Measurements from ENCODE around the gene MCC.

- TF ChIP-seq ZNF70 (CRISPR knock-in tag; IDR thresholded peaks at IDR 0.05) (no peak), ZFP3 (CRISPR knock-in tag; IDR thresholded peaks at IDR 0.05) (no peak), RARB (CRISPR knock-in tag; IDR thresholded peaks at IDR 0.05) (no peak), PATZ1 (CRISPR knock-in tag; IDR thresholded peaks at IDR 0.05; ENCODE audit: borderline replicate concordance) (no peak), CREB5 (CRISPR knock-in tag; IDR thresholded peaks at IDR 0.05; ENCODE audit: low read depth) (no peak), BACH2 (CRISPR knock-in tag; IDR thresholded peaks at IDR 0.05; ENCODE audit: borderline replicate concordance) (no peak), ZFP30 (CRISPR knock-in tag; IDR thresholded peaks at IDR 0.05) (no peak), CSRNP3 (CRISPR knock-in tag; IDR thresholded peaks at IDR 0.05) (no peak), POU6F1 (CRISPR knock-in tag; IDR thresholded peaks at IDR 0.05; ENCODE audit: borderline replicate concordance, low read depth) (no peak), ZNF565 (CRISPR knock-in tag; conservative IDR thresholded peaks at IDR 0.05; ENCODE audit: low read depth) (no peak), ZNF8 (CRISPR knock-in tag; IDR thresholded peaks at IDR 0.05) (no peak)
Observed at GRCh38 chr5:113194125-113194524, 294.1 kb downstream of the MCC start.
